ENCODE measurements around the gene HSPA14. TPM values are rescaled to one million over a fixed set of nuclear protein-coding genes. Genes with fewer than 3 reads are reported as not detected.

HSPA14 gene
- total RNA-seq, 1 experiment from 2014 or later, result 15.9 TPM

DNA sequence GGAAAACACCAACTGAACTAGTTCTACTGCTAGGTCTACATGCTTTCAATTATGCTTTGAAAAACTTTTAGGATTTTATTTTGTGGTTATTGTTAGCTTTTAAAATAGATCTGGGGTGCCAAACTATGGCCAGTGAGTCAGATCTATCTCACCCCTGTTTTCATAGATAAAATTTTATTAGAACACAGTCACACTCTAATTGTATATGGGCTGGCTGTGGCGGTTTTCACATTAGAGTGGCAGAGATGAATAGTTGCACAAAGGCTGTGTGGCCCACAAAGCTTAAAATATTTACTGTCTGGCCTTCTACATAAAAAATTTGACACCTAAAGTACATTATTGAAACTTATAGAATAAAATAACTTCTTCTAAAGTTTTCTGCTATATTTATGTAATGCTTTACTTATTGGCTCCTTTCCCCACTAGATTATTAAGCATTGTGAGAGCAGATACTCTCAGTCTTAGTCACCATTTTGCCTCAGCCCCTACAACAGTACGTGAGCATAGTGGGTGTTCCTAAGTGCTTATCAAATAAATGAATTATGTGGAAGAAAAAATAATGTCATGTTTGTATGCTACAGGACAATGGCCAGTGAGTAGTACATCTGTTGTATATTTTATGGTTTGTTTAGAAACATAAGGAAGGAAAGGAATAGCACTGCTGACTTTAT lies 35.1 kb downstream of the HSPA14 start:
- peaks cover 3% of the 10 kb centered on the region; the same call in 1 of the 2 replicates for H3K4me1 ChIP-seq (ENCODE audit: control insufficient read depth, insufficient read depth, low read length)
- no peaks in the 10 kb centered on the region for H3K9me3 ChIP-seq (ENCODE audit: control insufficient read depth, insufficient read depth, low read depth, low read length)
- DNase-seq (ENCODE audit: low read depth, low spot score), result no peak
- no peak overlapping the region for H3K4me3 ChIP-seq (ENCODE audit: low read depth in 2 of 2, low read length in 2 of 2)
- H3K27me3 ChIP-seq (ENCODE audit: control insufficient read depth, insufficient read depth, low read length), result no peaks in the 10 kb centered on the region
- ChIA-PET CTCF (no interaction called here), POLR2A (no interaction called here)
- TF ChIP-seq CTCF (IDR thresholded peaks at IDR 0.05), result no peak
- no peak for TF ChIP-seq POLR2AphosphoS5 (IDR thresholded peaks at IDR 0.05; ENCODE audit: low read depth, low read length)
- TF ChIP-seq, protein P1, sequence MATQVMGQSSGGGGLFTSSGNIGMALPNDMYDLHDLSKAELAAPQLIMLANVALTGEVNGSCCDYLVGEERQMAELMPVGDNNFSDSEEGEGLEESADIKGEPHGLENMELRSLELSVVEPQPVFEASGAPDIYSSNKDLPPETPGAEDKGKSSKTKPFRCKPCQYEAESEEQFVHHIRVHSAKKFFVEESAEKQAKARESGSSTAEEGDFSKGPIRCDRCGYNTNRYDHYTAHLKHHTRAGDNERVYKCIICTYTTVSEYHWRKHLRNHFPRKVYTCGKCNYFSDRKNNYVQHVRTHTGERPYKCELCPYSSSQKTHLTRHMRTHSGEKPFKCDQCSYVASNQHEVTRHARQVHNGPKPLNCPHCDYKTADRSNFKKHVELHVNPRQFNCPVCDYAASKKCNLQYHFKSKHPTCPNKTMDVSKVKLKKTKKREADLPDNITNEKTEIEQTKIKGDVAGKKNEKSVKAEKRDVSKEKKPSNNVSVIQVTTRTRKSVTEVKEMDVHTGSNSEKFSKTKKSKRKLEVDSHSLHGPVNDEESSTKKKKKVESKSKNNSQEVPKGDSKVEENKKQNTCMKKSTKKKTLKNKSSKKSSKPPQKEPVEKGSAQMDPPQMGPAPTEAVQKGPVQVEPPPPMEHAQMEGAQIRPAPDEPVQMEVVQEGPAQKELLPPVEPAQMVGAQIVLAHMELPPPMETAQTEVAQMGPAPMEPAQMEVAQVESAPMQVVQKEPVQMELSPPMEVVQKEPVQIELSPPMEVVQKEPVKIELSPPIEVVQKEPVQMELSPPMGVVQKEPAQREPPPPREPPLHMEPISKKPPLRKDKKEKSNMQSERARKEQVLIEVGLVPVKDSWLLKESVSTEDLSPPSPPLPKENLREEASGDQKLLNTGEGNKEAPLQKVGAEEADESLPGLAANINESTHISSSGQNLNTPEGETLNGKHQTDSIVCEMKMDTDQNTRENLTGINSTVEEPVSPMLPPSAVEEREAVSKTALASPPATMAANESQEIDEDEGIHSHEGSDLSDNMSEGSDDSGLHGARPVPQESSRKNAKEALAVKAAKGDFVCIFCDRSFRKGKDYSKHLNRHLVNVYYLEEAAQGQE (IDR thresholded peaks at IDR 0.05; ENCODE audit: insufficient read depth in 1 of 2, low read depth in 2 of 2, low read length in 1 of 2), result no peak
- no peak for TF ChIP-seq TCF7L2 (IDR thresholded peaks at IDR 0.05; ENCODE audit: low read depth, low read length)
- TF ChIP-seq SIN3A (IDR thresholded peaks at IDR 0.05; ENCODE audit: borderline replicate concordance, insufficient read depth, low read depth, low read length), result no peak
- H3K27ac ChIP-seq (ENCODE audit: low read length), result no peak overlapping the region
- intact Hi-C loops (cut with micrococcal nuclease; ENCODE audit: unreplicated experiment) (no loop called here), in situ Hi-C loops (cut with HindIII; ENCODE audit: low pct_unique_long_range_greater_than_20kb, low sequenced_read_pairs) (no loop called here)
- no TSS peak for BruUV-seq (replicated peaks)
- H3K36me3 ChIP-seq (ENCODE audit: control insufficient read depth, insufficient read depth, low read length), result peaks cover 14% of the 10 kb centered on the region
- no peak for ATAC-seq

GRCh38 chr10:14875941-14876340 lies 37.8 kb downstream of the HSPA14 start:
- in situ Hi-C loops (cut with HindIII; ENCODE audit: low pct_unique_long_range_greater_than_20kb, low sequenced_read_pairs) (no loop called here), intact Hi-C loops (cut with micrococcal nuclease; ENCODE audit: unreplicated experiment) (no loop called here)
- Histone ChIP-seq H3K27me3 (ENCODE audit: control insufficient read depth, insufficient read depth, low read length) (no peaks in the 10 kb centered on the region), H3K9me3 (ENCODE audit: control insufficient read depth, insufficient read depth, low read depth, low read length) (no peaks in the 10 kb centered on the region), H3K27ac (ENCODE audit: low read length) (no peak overlapping the region), H3K4me1 (ENCODE audit: control insufficient read depth, insufficient read depth, low read length) (peaks cover 11% of the 10 kb centered on the region; the same call in 1 of the 2 replicates), H3K36me3 (ENCODE audit: control insufficient read depth, insufficient read depth, low read length) (peaks cover 6% of the 10 kb centered on the region), H3K4me3 (ENCODE audit: low read depth in 2 of 2, low read length in 2 of 2) (no peak overlapping the region)
- BruUV-seq (replicated peaks), result no TSS peak
- ChIA-PET POLR2A (no interaction called here), CTCF (no interaction called here)
- ATAC-seq, result no peak
- no peak for DNase-seq (ENCODE audit: low read depth, low spot score)
- TF ChIP-seq, protein P1 (IDR thresholded peaks at IDR 0.05; ENCODE audit: insufficient read depth in 1 of 2, low read depth in 2 of 2, low read length in 1 of 2), result no peak
- TF ChIP-seq TCF7L2 (IDR thresholded peaks at IDR 0.05; ENCODE audit: low read depth, low read length) (no peak), POLR2AphosphoS5 (IDR thresholded peaks at IDR 0.05; ENCODE audit: low read depth, low read length) (no peak), CTCF (IDR thresholded peaks at IDR 0.05) (no peak), SIN3A (IDR thresholded peaks at IDR 0.05; ENCODE audit: borderline replicate concordance, insufficient read depth, low read depth, low read length) (no peak)
